OCI-LY7 (cell line): ENCODE measurements around the gene SIK3. TPM values are rescaled to one million over a fixed set of nuclear protein-coding genes. Genes with fewer than 3 reads are reported as not detected.

ENCODE experiments used
- BruUV-seq: library from RNA; stranded (reverse); fragments of 400-500 nt; replicated peaks from 2 replicates; lab custom pipeline; 2021; lab: Mats Ljungman, UMichigan
- CTCF ChIA-PET: fragments of 300-600 bp; sonication (Branson Sonifier 250); formaldehyde crosslinking; loops from one replicate; lab custom pipeline; 2022; ENCODE audit warnings: antibody characterized with exemption; ENCODE audit not compliant: unreplicated experiment; lab: Charles Lee
- POLR2A ChIA-PET: fragments of 300-600 bp; sonication (Branson Sonifier 250); formaldehyde crosslinking; loops from one replicate; lab custom pipeline; 2022; ENCODE audit warnings: antibody characterized with exemption; lab: Charles Lee
- DNase-seq: peaks from one replicate; pipeline ENCODE4 v3.0.0-alpha.2; 2015; ENCODE audit warnings: low spot score
- H2AFZ ChIP-seq: fragments of 200-600 bp; sonication (generic), shearing (Covaris generic); 2 replicates; pipeline ENCODE4 v1.6.1; 2014; ENCODE audit warnings: mild to moderate bottlenecking, antibody characterized with exemption, low read length, moderate library complexity
- H3K27ac ChIP-seq: fragments of 200-600 bp; sonication (generic); 2 replicates; pipeline ENCODE4 v1.5.1; 2014; ENCODE audit warnings: mixed run types, low read depth, mild to moderate bottlenecking, moderate library complexity, low read length, inconsistent platforms; ENCODE audit not compliant: poor library complexity, severe bottlenecking
- H3K36me3 ChIP-seq: fragments of 200-600 bp; sonication (generic); 2 replicates; pipeline ENCODE4 v1.6.1; 2014; ENCODE audit warnings: mild to moderate bottlenecking, antibody characterized with exemption, low read length, moderate library complexity, mixed read lengths; ENCODE audit not compliant: insufficient read depth
- H3K4me1 ChIP-seq: fragments of 200-600 bp; sonication (generic); 2 replicates; pipeline ENCODE4 v1.5.1; 2014; ENCODE audit warnings: mild to moderate bottlenecking, low read length; ENCODE audit not compliant: insufficient read depth, poor library complexity, severe bottlenecking
- H3K4me2 ChIP-seq: fragments of 200-600 bp; sonication (generic); 2 replicates; pipeline ENCODE4 v1.6.1; 2014; ENCODE audit warnings: mild to moderate bottlenecking, low read length
- H3K4me3 ChIP-seq: fragments of 200-600 bp; sonication (generic); 2 replicates; pipeline ENCODE4 v1.5.1; 2014; ENCODE audit warnings: mild to moderate bottlenecking, low read depth, low read length; ENCODE audit not compliant: poor library complexity, severe bottlenecking
- H3K79me2 ChIP-seq: fragments of 200-600 bp; sonication (generic); 2 replicates; pipeline ENCODE4 v1.6.1; 2016; ENCODE audit warnings: low read depth, mild to moderate bottlenecking, low read length, moderate library complexity, mixed read lengths; ENCODE audit not compliant: insufficient read depth
- H3K9me2 ChIP-seq: fragments of 200-600 bp; sonication (generic); 2 replicates; pipeline ENCODE4 v1.6.1; 2016; ENCODE audit warnings: mild to moderate bottlenecking, low read length, mixed read lengths; ENCODE audit not compliant: insufficient read depth
- H3K9me3 ChIP-seq: fragments of 200-600 bp; sonication (generic); 2 replicates; pipeline ENCODE4 v1.6.1; 2014; ENCODE audit warnings: mild to moderate bottlenecking, mixed run types, low read length, mixed read lengths
- H4K20me1 ChIP-seq: fragments of 200-600 bp; sonication (generic); 2 replicates; pipeline ENCODE4 v1.6.1; 2014; ENCODE audit warnings: mild to moderate bottlenecking, antibody characterized with exemption, low read length, moderate library complexity, mixed read lengths; ENCODE audit not compliant: insufficient read depth
- EZH2phosphoT487 ChIP-seq: fragments of 200-600 bp; sonication (generic); IDR thresholded peaks from 2 replicates; pipeline ENCODE4 v1.6.1; 2018; ENCODE audit warnings: low read depth, borderline replicate concordance, mild to moderate bottlenecking, mixed run types, antibody characterized with exemption, low read length, moderate library complexity, mixed read lengths
- intact Hi-C: fragments of 100-400 bp; cut with micrococcal nuclease; formaldehyde crosslinking; loops from one replicate; pipeline ENCODE4 v1.10.0; 2022; ENCODE audit not compliant: unreplicated experiment
- total RNA-seq, 2 experiments: library from RNA; depleted of rRNA in 1 of 2; stranded (reverse); fragments of >200 nt in 1 of 2; shearing (Covaris generic) in 1 of 2; gene quantifications; 2 replicates each; pipeline ENCODE4 v1.2.3, GENCODE V29; 2014 to 2022
- TF ChIP-seq, protein P1 (sequence below): fragments of 200-600 bp; sonication (generic); conservative IDR thresholded peaks from 2 replicates; pipeline ENCODE4 v1.5.1; 2014; ENCODE audit warnings: mild to moderate bottlenecking, antibody characterized with exemption, low read length, moderate library complexity, mixed read lengths

Gene SIK3
- total RNA-seq, 2 experiments from 2014 or later = 29.3 to 72.9 TPM

DNA sequence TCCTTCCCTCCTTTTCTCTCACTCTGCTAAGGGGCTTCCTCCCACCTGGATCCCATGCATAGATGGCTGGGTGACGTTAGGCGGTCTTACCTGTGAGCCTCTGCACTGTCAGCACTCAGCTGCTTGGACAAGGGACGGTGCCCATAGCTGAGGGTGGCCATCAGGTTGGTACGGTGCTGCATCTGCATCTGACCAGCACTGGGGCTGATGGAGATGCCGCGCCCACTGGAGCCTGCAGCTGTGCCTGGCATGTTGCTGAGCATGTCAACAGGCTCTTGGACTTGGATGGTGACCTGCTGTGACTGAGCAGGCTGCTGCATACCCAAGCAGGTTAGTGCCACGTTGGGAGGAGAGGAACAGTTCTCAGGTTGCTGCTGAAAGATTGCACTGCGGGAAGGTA, 239.1 kb downstream of the SIK3 start:
- no peak overlapping the region for H3K27ac ChIP-seq
- peaks cover 3% of the 10 kb centered on the region for H3K4me1 ChIP-seq
- ChIA-PET POLR2A (no interaction called here), CTCF (no interaction called here)
- H2AFZ ChIP-seq = no peak overlapping the region
- BruUV-seq = no TSS peak
- no peak overlapping the region for H3K4me2 ChIP-seq
- intact Hi-C loops = no loop called here
- H3K9me2 ChIP-seq = no peaks in the 10 kb centered on the region
- H3K9me3 ChIP-seq = no peaks in the 10 kb centered on the region
- TF ChIP-seq, protein P1, sequence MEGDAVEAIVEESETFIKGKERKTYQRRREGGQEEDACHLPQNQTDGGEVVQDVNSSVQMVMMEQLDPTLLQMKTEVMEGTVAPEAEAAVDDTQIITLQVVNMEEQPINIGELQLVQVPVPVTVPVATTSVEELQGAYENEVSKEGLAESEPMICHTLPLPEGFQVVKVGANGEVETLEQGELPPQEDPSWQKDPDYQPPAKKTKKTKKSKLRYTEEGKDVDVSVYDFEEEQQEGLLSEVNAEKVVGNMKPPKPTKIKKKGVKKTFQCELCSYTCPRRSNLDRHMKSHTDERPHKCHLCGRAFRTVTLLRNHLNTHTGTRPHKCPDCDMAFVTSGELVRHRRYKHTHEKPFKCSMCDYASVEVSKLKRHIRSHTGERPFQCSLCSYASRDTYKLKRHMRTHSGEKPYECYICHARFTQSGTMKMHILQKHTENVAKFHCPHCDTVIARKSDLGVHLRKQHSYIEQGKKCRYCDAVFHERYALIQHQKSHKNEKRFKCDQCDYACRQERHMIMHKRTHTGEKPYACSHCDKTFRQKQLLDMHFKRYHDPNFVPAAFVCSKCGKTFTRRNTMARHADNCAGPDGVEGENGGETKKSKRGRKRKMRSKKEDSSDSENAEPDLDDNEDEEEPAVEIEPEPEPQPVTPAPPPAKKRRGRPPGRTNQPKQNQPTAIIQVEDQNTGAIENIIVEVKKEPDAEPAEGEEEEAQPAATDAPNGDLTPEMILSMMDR = no peak
- TF ChIP-seq EZH2phosphoT487 = no peak
- no peak for DNase-seq
- no peaks in the 10 kb centered on the region for H4K20me1 ChIP-seq
- H3K36me3 ChIP-seq = peaks cover 87% of the 10 kb centered on the region
- H3K79me2 ChIP-seq = no peaks in the 10 kb centered on the region
- no peak overlapping the region for H3K4me3 ChIP-seq

DNA sequence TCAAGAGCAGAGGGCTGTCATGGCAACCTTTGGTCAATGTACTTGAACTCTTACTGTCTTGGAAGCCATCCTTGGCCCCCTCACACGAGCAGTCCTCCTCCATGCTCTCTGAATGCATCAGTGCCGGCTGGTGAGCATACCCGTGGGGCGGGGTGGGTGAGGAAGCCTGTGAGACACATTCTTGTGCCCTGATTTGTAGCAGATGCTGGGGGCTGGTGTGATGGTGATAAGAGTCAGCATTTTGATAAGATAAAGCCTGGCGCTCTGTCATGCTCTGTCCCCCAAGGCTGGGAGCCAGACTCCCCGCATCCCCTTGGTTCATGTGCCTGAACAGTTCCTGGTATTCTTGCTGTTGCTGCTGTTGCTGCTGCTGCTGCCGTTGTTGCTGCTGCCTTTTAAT, 240.3 kb downstream of the SIK3 start:
- POLR2A ChIA-PET = no interaction called here
- Histone ChIP-seq H3K9me2 (no peaks in the 10 kb centered on the region), H2AFZ (no peak overlapping the region), H4K20me1 (no peaks in the 10 kb centered on the region), H3K27ac (no peak overlapping the region), H3K4me1 (peaks cover 16% of the 10 kb centered on the region), H3K79me2 (no peaks in the 10 kb centered on the region), H3K4me2 (no peak overlapping the region), H3K9me3 (no peaks in the 10 kb centered on the region), H3K36me3 (peaks cover 89% of the 10 kb centered on the region), H3K4me3 (no peak overlapping the region)
- BruUV-seq = no TSS peak
- intact Hi-C loops = no loop called here
- TF ChIP-seq, protein P1 = no peak
- TF ChIP-seq EZH2phosphoT487 = no peak
- no peak for DNase-seq
- CTCF ChIA-PET = interaction anchor here (0.6 kb wide), 1 partner anchor 675 kb away, joined by 18 read pairs; no protein-coding TSS in a partner anchor

DNA sequence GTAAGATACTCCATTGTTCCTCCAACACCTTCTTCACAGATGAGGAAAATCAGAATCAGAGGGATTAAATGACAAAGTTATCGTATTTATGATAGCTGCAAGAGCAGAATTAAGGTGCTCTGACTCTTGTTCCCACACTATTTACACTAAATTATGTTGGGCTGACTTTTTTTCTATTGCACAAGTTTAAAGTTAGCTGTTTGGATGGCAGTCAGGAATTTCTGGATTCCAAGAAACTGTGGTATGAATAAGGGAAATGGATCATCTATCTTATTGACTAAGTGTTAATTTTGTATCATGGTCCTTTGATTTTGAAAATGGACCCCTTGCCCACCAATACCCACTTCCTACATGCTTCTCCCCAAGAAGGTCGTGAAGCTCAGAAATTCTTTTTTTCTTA, 240.9 kb downstream of the SIK3 start:
- H3K79me2 ChIP-seq = no peaks in the 10 kb centered on the region
- no peak overlapping the region for H2AFZ ChIP-seq
- no peak overlapping the region for H3K27ac ChIP-seq
- intact Hi-C loops = no loop called here
- TF ChIP-seq, protein P1 = no peak
- no peak for TF ChIP-seq EZH2phosphoT487
- no peaks in the 10 kb centered on the region for H3K9me3 ChIP-seq
- DNase-seq = no peak
- peaks cover 88% of the 10 kb centered on the region for H3K36me3 ChIP-seq
- ChIA-PET CTCF (no interaction called here), POLR2A (no interaction called here)
- peaks cover 22% of the 10 kb centered on the region for H3K4me1 ChIP-seq
- BruUV-seq = TSS peak; percentile 18
- H3K9me2 ChIP-seq = no peaks in the 10 kb centered on the region
- no peak overlapping the region for H3K4me3 ChIP-seq
- no peaks in the 10 kb centered on the region for H4K20me1 ChIP-seq
- H3K4me2 ChIP-seq = no peak overlapping the region
